Activated CD8-positive, alpha-beta memory T cell treated with anti-CD3 and anti-CD28 coated beads, Interleukin-2, amount 50 U/mL, for 4 hours (primary cell): ENCODE data around the gene NADSYN1.
"Not testable (repeated sequence)": the region's sequence is repeated elsewhere in the genome, so short reads cannot be mapped to it uniquely, and the experiment has no call there.

ENCODE experiments used
- DNase-seq: peaks from one replicate; pipeline ENCODE4 v3.0.0-alpha.2; 2020

NADSYN1 gene

GRCh38 chr11:71453037-71453917, at the start of gene NADSYN1:
TSS of gene NADSYN1 (plus strand) at chr11:71453203. CDS start at chr11:71453297, 94 bp downstream.
- DNase-seq: peak; percentile 93

GRCh38 chr11:71404209-71404608, 48.8 kb upstream of the NADSYN1 start:
- DNase-seq: no peak

- no peak for DNase-seq
These were observed 46.3 kb upstream of the NADSYN1 start for GRCh38 chr11:71406681-71407080.

GRCh38 chr11:71407356-71407755, 45.6 kb upstream of the NADSYN1 start:
- DNase-seq: no peak

- DNase-seq: no peak
These were observed 44.2 kb upstream of the NADSYN1 start for GRCh38 chr11:71408826-71409225.

GRCh38 chr11:71410363-71410966, 42.5 kb upstream of the NADSYN1 start:
- no peak for DNase-seq

GRCh38 chr11:71414645-71415044, 38.4 kb upstream of the NADSYN1 start:
- no peak for DNase-seq

- no peak for DNase-seq
These were observed 34.4 kb upstream of the NADSYN1 start for GRCh38 chr11:71418643-71419042.

GRCh38 chr11:71420455-71421241, 32.4 kb upstream of the NADSYN1 start:
- no peak for DNase-seq

GRCh38 chr11:71421392-71421950, 31.5 kb upstream of the NADSYN1 start:
- DNase-seq: no peak

- not testable (repeated sequence) for DNase-seq
These were observed 30.7 kb upstream of the NADSYN1 start for GRCh38 chr11:71422318-71422717.

GRCh38 chr11:71423181-71423790, 29.7 kb upstream of the NADSYN1 start:
- DNase-seq: no peak

- no peak for DNase-seq
These were observed 27.6 kb upstream of the NADSYN1 start for GRCh38 chr11:71425409-71425808.

GRCh38 chr11:71425860-71426259, 27.1 kb upstream of the NADSYN1 start:
- DNase-seq: no peak

GRCh38 chr11:71426413-71426812, 26.6 kb upstream of the NADSYN1 start:
- DNase-seq: no peak

GRCh38 chr11:71428861-71429435, 24.1 kb upstream of the NADSYN1 start:
- DNase-seq: no peak

- no peak for DNase-seq
These were observed 23.3 kb upstream of the NADSYN1 start for GRCh38 chr11:71429701-71430100.

GRCh38 chr11:71430166-71430565, 22.8 kb upstream of the NADSYN1 start:
- DNase-seq: no peak

GRCh38 chr11:71431271-71431670, 21.7 kb upstream of the NADSYN1 start:
- DNase-seq: no peak

- DNase-seq: no peak
These were observed 20.0 kb upstream of the NADSYN1 start for GRCh38 chr11:71432761-71433647.
